ENCODE measurements around the gene DCXR. TPM values are rescaled to one million over a fixed set of nuclear protein-coding genes. Genes with fewer than 3 reads are reported as not detected.

The DCXR gene
- total RNA-seq, 2 experiments from 2014 or later, result 132 to 147 TPM

DNA sequence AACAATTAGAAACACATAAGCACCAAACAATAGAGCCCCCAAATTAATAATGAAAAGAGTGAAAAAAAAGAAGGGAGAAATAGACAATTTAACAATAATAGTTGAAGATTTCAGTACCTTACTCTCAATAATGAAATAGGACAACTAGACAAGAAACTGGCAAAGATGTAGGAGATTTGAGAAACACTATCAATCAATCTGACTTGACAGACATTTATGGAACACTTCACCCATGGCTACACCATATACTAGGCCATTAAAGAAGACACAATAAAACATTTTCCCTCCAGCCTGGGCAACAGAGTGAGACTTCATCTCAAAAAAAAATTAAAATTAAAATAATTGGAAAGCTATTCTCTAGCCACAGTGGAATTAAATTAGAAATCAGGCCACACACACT lies 33.1 kb upstream of the DCXR start:
- Histone ChIP-seq H3K27ac (ENCODE audit: low read depth, low read length, poor library complexity, severe bottlenecking) (no peak overlapping the region), H3K9me2 (ENCODE audit: insufficient read depth, low read length) (no peaks in the 10 kb centered on the region), H3K4me2 (ENCODE audit: low read length) (no peak overlapping the region), H3K4me3 (ENCODE audit: low read depth, low read length, poor library complexity, severe bottlenecking) (no peak overlapping the region), H3K36me3 (ENCODE audit: insufficient read depth, low read length) (no peaks in the 10 kb centered on the region), H2AFZ (ENCODE audit: low read length) (no peak overlapping the region), H3K4me1 (ENCODE audit: insufficient read depth, low read length, poor library complexity, severe bottlenecking) (peaks cover 22% of the 10 kb centered on the region), H4K20me1 (ENCODE audit: insufficient read depth, low read length) (no peaks in the 10 kb centered on the region), H3K9me3 (ENCODE audit: low read length) (no peaks in the 10 kb centered on the region), H3K79me2 (ENCODE audit: insufficient read depth, low read depth, low read length) (no peaks in the 10 kb centered on the region; the same call in 1 of the 2 replicates)
- no peak for DNase-seq (ENCODE audit: low spot score)
- TF ChIP-seq CTCF (conservative IDR thresholded peaks at IDR 0.05; ENCODE audit: low read length) (no peak), EZH2phosphoT487 (IDR thresholded peaks at IDR 0.05; ENCODE audit: borderline replicate concordance, low read depth, low read length) (no peak)
- intact Hi-C loops (cut with micrococcal nuclease; ENCODE audit: unreplicated experiment), result no loop called here
- BruUV-seq (replicated peaks), result no TSS peak
- CTCF ChIA-PET (ENCODE audit: unreplicated experiment), result no interaction called here
- POLR2A ChIA-PET, result interaction anchor here (1.1 to 1.2 kb wide), 2 partner anchors 30 to 33 kb away, joined by 3 to 4 read pairs; partner anchors contain the start of gene DCXR

GRCh38 chr17:82065638-82066303 lies 28.3 kb upstream of the DCXR start, which contains the start of gene DUS1L:
DUS1L (minus strand) TSS chr17:82065804; CDS start chr17:82065059, 745 bp downstream.
- ChIA-PET POLR2A (interaction anchor here (0.8 to 1.0 kb wide), 3 partner anchors 11 to 40 kb away, joined by 3 to 5 read pairs (median 3); no protein-coding TSS in a partner anchor), CTCF (ENCODE audit: unreplicated experiment) (no interaction called here)
- DNase-seq (ENCODE audit: low spot score), result peak; percentile 84
- BruUV-seq (replicated peaks), result TSS peak; percentile 95
- Histone ChIP-seq H3K4me3 (ENCODE audit: low read depth, low read length, poor library complexity, severe bottlenecking) (peak within 1 kb of the TSS; percentile 97), H4K20me1 (ENCODE audit: insufficient read depth, low read length) (no peaks in the 10 kb centered on the region; the same call in 1 of the 2 replicates), H3K36me3 (ENCODE audit: insufficient read depth, low read length) (peaks cover 34% of the 10 kb centered on the region), H3K27ac (ENCODE audit: low read depth, low read length, poor library complexity, severe bottlenecking) (peak within 1 kb of the TSS; percentile 42), H2AFZ (ENCODE audit: low read length) (peak within 1 kb of the TSS; percentile 78), H3K9me2 (ENCODE audit: insufficient read depth, low read length) (no peaks in the 10 kb centered on the region), H3K4me2 (ENCODE audit: low read length) (peak within 1 kb of the TSS; percentile 96), H3K4me1 (ENCODE audit: insufficient read depth, low read length, poor library complexity, severe bottlenecking) (peaks cover 19% of the 10 kb centered on the region), H3K79me2 (ENCODE audit: insufficient read depth, low read depth, low read length) (peaks cover 18% of the 10 kb centered on the region; the same call in 1 of the 2 replicates), H3K9me3 (ENCODE audit: low read length) (no peaks in the 10 kb centered on the region)
- intact Hi-C loops (cut with micrococcal nuclease; ENCODE audit: unreplicated experiment), result no loop called here
- TF ChIP-seq CTCF (conservative IDR thresholded peaks at IDR 0.05; ENCODE audit: low read length) (no peak), EZH2phosphoT487 (IDR thresholded peaks at IDR 0.05; ENCODE audit: borderline replicate concordance, low read depth, low read length) (no peak)

- ChIA-PET CTCF (ENCODE audit: unreplicated experiment) (interaction anchor here (0.9 kb wide), 1 partner anchor 28 kb away, joined by 3 read pairs; the partner anchor contains the start of gene DCXR), POLR2A (no interaction called here)
- Histone ChIP-seq H3K27ac (ENCODE audit: low read depth, low read length, poor library complexity, severe bottlenecking) (peak overlapping the region; percentile 42), H3K4me1 (ENCODE audit: insufficient read depth, low read length, poor library complexity, severe bottlenecking) (peaks cover 19% of the 10 kb centered on the region), H3K79me2 (ENCODE audit: insufficient read depth, low read depth, low read length) (peaks cover 18% of the 10 kb centered on the region; the same call in 1 of the 2 replicates), H3K9me2 (ENCODE audit: insufficient read depth, low read length) (no peaks in the 10 kb centered on the region), H3K4me3 (ENCODE audit: low read depth, low read length, poor library complexity, severe bottlenecking) (peak overlapping the region; percentile 97), H3K36me3 (ENCODE audit: insufficient read depth, low read length) (peaks cover 40% of the 10 kb centered on the region), H2AFZ (ENCODE audit: low read length) (no peak overlapping the region), H4K20me1 (ENCODE audit: insufficient read depth, low read length) (no peaks in the 10 kb centered on the region; the same call in 1 of the 2 replicates), H3K4me2 (ENCODE audit: low read length) (peak overlapping the region; percentile 96), H3K9me3 (ENCODE audit: low read length) (no peaks in the 10 kb centered on the region)
- no TSS peak for BruUV-seq (replicated peaks)
- no peak for DNase-seq (ENCODE audit: low spot score)
- intact Hi-C loops (cut with micrococcal nuclease; ENCODE audit: unreplicated experiment), result no loop called here
- TF ChIP-seq CTCF (conservative IDR thresholded peaks at IDR 0.05; ENCODE audit: low read length) (0 out of 2 replicates have a peak, but pooled peaks have one; percentile 13), EZH2phosphoT487 (IDR thresholded peaks at IDR 0.05; ENCODE audit: borderline replicate concordance, low read depth, low read length) (no peak)
Observed at GRCh38 chr17:82065193-82065637, 27.7 kb upstream of the DCXR start.

Data from OCI-LY7 (cell line).